ENCODE results near the gene GDF7. TPM values are rescaled to one million over a fixed set of nuclear protein-coding genes. Genes with fewer than 3 reads are reported as not detected.

Gene GDF7
- total RNA-seq, 2 experiments from 2014 or later = 0.06 TPM

- intact Hi-C loops (cut with micrococcal nuclease; ENCODE audit: unreplicated experiment) = loop anchor here (1.0 kb wide), 1 partner anchor 191 kb away; no protein-coding TSS in a partner anchor
- POLR2A ChIA-PET = interaction anchor here (0.7 kb wide), 1 partner anchor 561 kb away, joined by 4 read pairs; no protein-coding TSS in a partner anchor
- no peak overlapping the region for H3K4me2 ChIP-seq (ENCODE audit: low read length)
These were observed 32.3 kb upstream of the GDF7 start for GRCh38 chr2:20634507-20635112.

GRCh38 chr2:20635113-20635510 is 31.8 kb upstream of the GDF7 start:
- no peaks in the 10 kb centered on the region for H4K20me1 ChIP-seq (ENCODE audit: insufficient read depth, low read length)
- H2AFZ ChIP-seq (ENCODE audit: low read length) = no peak overlapping the region
- no peaks in the 10 kb centered on the region for H3K9me3 ChIP-seq (ENCODE audit: low read length)
- DNase-seq (ENCODE audit: low spot score) = no peak
- TF ChIP-seq CTCF (conservative IDR thresholded peaks at IDR 0.05; ENCODE audit: low read length) (no peak), EZH2phosphoT487 (IDR thresholded peaks at IDR 0.05; ENCODE audit: borderline replicate concordance, low read depth, low read length) (no peak)
- BruUV-seq (replicated peaks) = no TSS peak
- H3K4me3 ChIP-seq (ENCODE audit: low read depth, low read length, poor library complexity, severe bottlenecking) = no peak overlapping the region
- intact Hi-C loops (cut with micrococcal nuclease; ENCODE audit: unreplicated experiment) = loop anchor here (1.0 kb wide), 1 partner anchor 192 kb away; no protein-coding TSS in a partner anchor
- H3K4me2 ChIP-seq (ENCODE audit: low read length) = no peak overlapping the region
- H3K27ac ChIP-seq (ENCODE audit: low read depth, low read length, poor library complexity, severe bottlenecking) = no peak overlapping the region
- H3K36me3 ChIP-seq (ENCODE audit: insufficient read depth, low read length) = no peaks in the 10 kb centered on the region
- ChIA-PET CTCF (ENCODE audit: unreplicated experiment) (interaction anchor here (1.2 kb wide), 1 partner anchor 67 kb away, joined by 3 read pairs; no protein-coding TSS in a partner anchor), POLR2A (interaction anchor here (0.7 kb wide), 1 partner anchor 562 kb away, joined by 4 read pairs; no protein-coding TSS in a partner anchor)
- H3K9me2 ChIP-seq (ENCODE audit: insufficient read depth, low read length) = no peaks in the 10 kb centered on the region
- no peaks in the 10 kb centered on the region for H3K79me2 ChIP-seq (ENCODE audit: insufficient read depth, low read depth, low read length)
- H3K4me1 ChIP-seq (ENCODE audit: insufficient read depth, low read length, poor library complexity, severe bottlenecking) = peaks cover 14% of the 10 kb centered on the region

More at GRCh38 chr2:20634507-20635112, 32.3 kb upstream of the GDF7 start:
- Histone ChIP-seq H3K4me3 (ENCODE audit: low read depth, low read length, poor library complexity, severe bottlenecking) (no peak overlapping the region), H3K36me3 (ENCODE audit: insufficient read depth, low read length) (no peaks in the 10 kb centered on the region), H3K9me2 (ENCODE audit: insufficient read depth, low read length) (no peaks in the 10 kb centered on the region), H4K20me1 (ENCODE audit: insufficient read depth, low read length) (no peaks in the 10 kb centered on the region), H3K4me1 (ENCODE audit: insufficient read depth, low read length, poor library complexity, severe bottlenecking) (peaks cover 14% of the 10 kb centered on the region), H3K9me3 (ENCODE audit: low read length) (no peaks in the 10 kb centered on the region), H3K79me2 (ENCODE audit: insufficient read depth, low read depth, low read length) (no peaks in the 10 kb centered on the region), H3K27ac (ENCODE audit: low read depth, low read length, poor library complexity, severe bottlenecking) (no peak overlapping the region), H2AFZ (ENCODE audit: low read length) (no peak overlapping the region)
- CTCF ChIA-PET (ENCODE audit: unreplicated experiment) = interaction anchor here (0.8 to 1.2 kb wide), 3 partner anchors 16 to 66 kb away, joined by 3 to 4 read pairs (median 3); partner anchors contain the start of gene HS1BP3
- no peak for TF ChIP-seq EZH2phosphoT487 (IDR thresholded peaks at IDR 0.05; ENCODE audit: borderline replicate concordance, low read depth, low read length)
- TF ChIP-seq CTCF (conservative IDR thresholded peaks at IDR 0.05; ENCODE audit: low read length) = no peak
- no peak for DNase-seq (ENCODE audit: low spot score)
- no TSS peak for BruUV-seq (replicated peaks)

Measured in OCI-LY7 (cell line).